ENCODE data around the gene LCE1E. TPM values are rescaled to one million over a fixed set of nuclear protein-coding genes. Genes with fewer than 3 reads are reported as not detected.

Gene LCE1E
- total RNA-seq, 1 donor from 2014 or later: not detected

DNA sequence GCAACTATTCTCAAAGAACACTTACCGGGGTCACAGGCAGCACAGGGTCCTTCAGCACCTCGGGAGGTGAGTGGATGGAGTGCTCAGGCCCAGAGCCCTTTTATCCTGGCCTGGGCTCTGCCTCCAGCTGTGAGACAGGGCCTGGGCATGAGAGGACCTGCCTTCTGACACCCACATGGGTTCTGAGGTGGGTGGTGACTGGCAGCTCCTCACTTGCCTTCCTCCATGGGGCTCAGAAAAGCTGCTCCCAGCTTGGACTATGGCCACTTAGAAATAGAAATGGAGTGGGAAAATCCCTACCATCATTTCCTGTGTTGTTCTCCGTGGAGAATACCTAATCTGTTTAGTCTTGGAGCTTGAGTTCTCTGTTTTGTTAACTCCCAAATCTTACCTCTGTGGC is 20.5 kb downstream of the LCE1E start, which contains the start of gene LCE1C:
Gene LCE1C (minus strand): TSS at position 76 of the 400 bp plus-strand sequence. CDS start 1,173 bp downstream, outside the sequence.
- no peaks in the 10 kb centered on the region for H3K9me3 ChIP-seq
- TF ChIP-seq, protein P1, sequence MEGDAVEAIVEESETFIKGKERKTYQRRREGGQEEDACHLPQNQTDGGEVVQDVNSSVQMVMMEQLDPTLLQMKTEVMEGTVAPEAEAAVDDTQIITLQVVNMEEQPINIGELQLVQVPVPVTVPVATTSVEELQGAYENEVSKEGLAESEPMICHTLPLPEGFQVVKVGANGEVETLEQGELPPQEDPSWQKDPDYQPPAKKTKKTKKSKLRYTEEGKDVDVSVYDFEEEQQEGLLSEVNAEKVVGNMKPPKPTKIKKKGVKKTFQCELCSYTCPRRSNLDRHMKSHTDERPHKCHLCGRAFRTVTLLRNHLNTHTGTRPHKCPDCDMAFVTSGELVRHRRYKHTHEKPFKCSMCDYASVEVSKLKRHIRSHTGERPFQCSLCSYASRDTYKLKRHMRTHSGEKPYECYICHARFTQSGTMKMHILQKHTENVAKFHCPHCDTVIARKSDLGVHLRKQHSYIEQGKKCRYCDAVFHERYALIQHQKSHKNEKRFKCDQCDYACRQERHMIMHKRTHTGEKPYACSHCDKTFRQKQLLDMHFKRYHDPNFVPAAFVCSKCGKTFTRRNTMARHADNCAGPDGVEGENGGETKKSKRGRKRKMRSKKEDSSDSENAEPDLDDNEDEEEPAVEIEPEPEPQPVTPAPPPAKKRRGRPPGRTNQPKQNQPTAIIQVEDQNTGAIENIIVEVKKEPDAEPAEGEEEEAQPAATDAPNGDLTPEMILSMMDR (IDR thresholded peaks at IDR 0.05): no peak
- DNase-seq (no peak), ATAC-seq (no peak)
- H3K4me3 ChIP-seq: no peak within 1 kb of the TSS
- H3K27me3 ChIP-seq (ENCODE audit: low read depth): no peaks in the 10 kb centered on the region
- H3K36me3 ChIP-seq: no peaks in the 10 kb centered on the region
- H3K4me1 ChIP-seq: no peaks in the 10 kb centered on the region
- intact Hi-C loops (cut with DNase I): no loop called here
- H3K27ac ChIP-seq: no peak within 1 kb of the TSS

DNA sequence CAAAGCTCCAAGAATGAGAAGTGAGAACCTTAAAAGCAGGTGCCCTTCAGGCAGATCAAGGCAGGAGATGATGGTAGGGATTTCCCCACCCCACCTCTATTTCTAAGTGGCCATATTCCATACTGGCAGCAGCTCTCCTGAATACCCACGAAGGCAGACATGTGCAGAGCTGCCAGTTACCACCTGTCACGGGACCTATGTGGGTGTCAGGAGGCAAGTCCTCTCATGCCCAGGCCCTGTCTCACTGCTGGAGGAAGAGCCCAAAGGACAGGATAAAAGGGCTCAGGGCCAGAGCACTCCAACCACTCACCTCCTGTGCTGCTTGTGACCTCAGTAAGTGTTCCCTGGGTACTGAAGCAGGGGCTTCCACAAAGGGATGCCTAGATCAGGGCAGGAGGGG is 25.0 kb downstream of the LCE1E start:
- Histone ChIP-seq H3K27ac (no peak overlapping the region), H3K9me3 (no peaks in the 10 kb centered on the region), H3K4me1 (no peaks in the 10 kb centered on the region), H3K27me3 (ENCODE audit: low read depth) (no peaks in the 10 kb centered on the region), H3K36me3 (no peaks in the 10 kb centered on the region), H3K4me3 (no peak overlapping the region)
- intact Hi-C loops (cut with DNase I): no loop called here
- ATAC-seq (no peak), DNase-seq (no peak)
- TF ChIP-seq, protein P1 (IDR thresholded peaks at IDR 0.05): no peak

DNA sequence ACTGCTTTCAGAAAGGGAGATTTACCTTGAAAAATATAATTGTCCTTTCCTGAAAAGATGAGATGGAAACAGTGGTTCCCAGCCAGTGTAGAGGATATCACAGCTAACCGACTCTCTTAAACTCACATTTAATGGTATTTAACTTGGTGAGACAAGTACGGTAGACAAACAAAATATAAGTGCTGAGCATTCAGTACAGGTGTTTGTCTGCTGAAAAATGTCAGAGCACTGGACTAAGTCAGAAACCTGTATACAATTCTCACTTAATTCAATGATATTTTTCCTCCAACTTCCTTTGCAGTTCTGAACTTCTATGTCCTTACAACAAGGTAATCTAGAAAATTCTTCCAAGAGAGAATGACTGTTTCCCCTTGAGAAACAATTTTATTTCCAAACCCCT is 25.6 kb downstream of the LCE1E start, which contains the start of gene LCE1B:
Gene LCE1B (plus strand): TSS at position 301 of the 400 bp plus-strand sequence. CDS start 476 bp downstream, outside the sequence.
- no peaks in the 10 kb centered on the region for H3K9me3 ChIP-seq
- H3K4me1 ChIP-seq: no peaks in the 10 kb centered on the region
- H3K4me3 ChIP-seq: no peak within 1 kb of the TSS
- DNase-seq: no peak
- no peaks in the 10 kb centered on the region for H3K27me3 ChIP-seq (ENCODE audit: low read depth)
- TF ChIP-seq, protein P1 (IDR thresholded peaks at IDR 0.05): no peak
- H3K27ac ChIP-seq: no peak within 1 kb of the TSS
- ATAC-seq: no peak
- intact Hi-C loops (cut with DNase I): no loop called here
- H3K36me3 ChIP-seq: no peaks in the 10 kb centered on the region

DNA sequence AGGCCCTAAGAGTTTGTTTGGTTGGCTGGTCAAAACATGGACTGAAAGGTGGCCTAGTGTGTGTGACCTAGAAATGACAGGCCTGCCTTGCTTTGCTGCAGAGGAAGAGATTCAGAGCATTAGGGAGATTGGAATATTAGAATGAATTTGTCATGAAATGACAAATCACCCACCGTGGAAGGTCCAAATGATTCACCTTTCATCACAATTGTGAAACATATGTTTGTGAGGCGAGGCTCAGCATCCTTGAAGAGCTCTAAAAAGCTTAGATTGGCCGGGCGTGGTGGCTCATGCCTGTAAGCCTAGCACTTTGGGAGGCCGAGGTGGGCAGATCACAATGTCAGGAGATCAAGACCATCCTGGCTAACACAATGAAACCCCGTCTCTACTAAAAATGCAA is 31.3 kb downstream of the LCE1E start:
- ATAC-seq (no peak), DNase-seq (no peak)
- H3K4me3 ChIP-seq: no peak overlapping the region
- TF ChIP-seq, protein P1 (IDR thresholded peaks at IDR 0.05): no peak
- no peaks in the 10 kb centered on the region for H3K9me3 ChIP-seq
- H3K36me3 ChIP-seq: no peaks in the 10 kb centered on the region
- H3K27me3 ChIP-seq (ENCODE audit: low read depth): no peaks in the 10 kb centered on the region
- no peaks in the 10 kb centered on the region for H3K4me1 ChIP-seq
- H3K27ac ChIP-seq: no peak overlapping the region
- intact Hi-C loops (cut with DNase I): no loop called here

DNA sequence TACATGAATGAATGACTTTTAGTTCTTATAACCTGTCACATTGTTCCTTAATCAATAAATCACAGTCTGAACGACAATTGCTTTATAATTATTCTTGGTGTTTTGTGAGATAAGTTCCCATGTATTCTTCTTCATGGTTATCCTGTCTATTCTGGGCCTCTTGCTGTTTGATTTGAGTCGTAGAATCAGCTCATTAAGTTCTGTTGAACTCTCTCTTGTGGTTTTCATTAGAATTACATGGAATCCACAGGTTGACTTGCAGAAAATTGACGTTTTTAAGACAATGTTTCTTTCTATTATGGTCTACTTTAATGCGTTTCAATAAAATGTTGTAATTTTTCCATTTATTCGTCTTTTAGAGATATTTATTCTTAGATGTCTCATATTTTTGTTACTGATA is 37.2 kb downstream of the LCE1E start:
- Histone ChIP-seq H3K27ac (no peak overlapping the region), H3K36me3 (no peaks in the 10 kb centered on the region), H3K4me3 (no peak overlapping the region), H3K9me3 (no peaks in the 10 kb centered on the region), H3K4me1 (no peaks in the 10 kb centered on the region), H3K27me3 (ENCODE audit: low read depth) (no peaks in the 10 kb centered on the region)
- TF ChIP-seq, protein P1 (IDR thresholded peaks at IDR 0.05): no peak
- intact Hi-C loops (cut with DNase I): no loop called here
- ATAC-seq (no peak), DNase-seq (no peak)

DNA sequence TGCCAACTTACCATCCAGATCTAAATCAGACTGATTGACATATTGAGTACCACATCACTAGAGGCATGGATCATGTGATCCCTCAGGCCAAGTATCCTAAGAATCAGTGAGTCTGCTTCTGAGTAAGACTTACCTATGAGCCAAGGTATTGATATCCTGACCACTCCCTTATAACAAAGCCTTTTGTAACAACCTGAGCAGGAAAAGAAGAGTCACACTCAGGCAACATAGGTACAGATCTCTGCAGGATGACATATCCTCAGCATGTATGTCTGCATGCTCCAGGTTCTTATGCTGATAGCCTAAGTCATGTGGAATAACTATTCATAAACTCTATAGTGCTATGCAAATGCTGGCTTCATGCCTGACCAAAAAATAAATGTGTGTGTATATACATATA is 38.9 kb downstream of the LCE1E start:
- intact Hi-C loops (cut with DNase I): no loop called here
- ATAC-seq: no peak

More for the DNA sequence above, 38.9 kb downstream of the LCE1E start:
- Histone ChIP-seq H3K4me3 (no peak overlapping the region), H3K9me3 (no peaks in the 10 kb centered on the region), H3K27me3 (ENCODE audit: low read depth) (no peaks in the 10 kb centered on the region), H3K27ac (no peak overlapping the region), H3K36me3 (no peaks in the 10 kb centered on the region), H3K4me1 (no peaks in the 10 kb centered on the region)
- DNase-seq: no peak
- TF ChIP-seq, protein P1 (IDR thresholded peaks at IDR 0.05): no peak

Measured in lower lobe of right lung (tissue), 2 donors.